ENCODE results near the gene HK1. TPM values are rescaled to one million over a fixed set of nuclear protein-coding genes. Genes with fewer than 3 reads are reported as not detected.
A peak's percentile ranks its signal among the peaks of the same experiment; 100 is the strongest.

Gene HK1
- total and polyA plus RNA-seq, 2 of the 4 experiments (the other 2 are of a cell fraction): 53.7 to 90.5 TPM

- no peak overlapping the region for H4K91ac ChIP-seq (ENCODE audit: insufficient read depth, low read depth, low read length)
- no peak overlapping the region for H3K4me3 ChIP-seq (ENCODE audit: insufficient read depth, low read depth, low read length)
- H4K5ac ChIP-seq (ENCODE audit: low read depth, low read length): no peak overlapping the region
- POLR2A ChIA-PET (ENCODE audit: unreplicated experiment): no interaction called here
- H3K56ac ChIP-seq (ENCODE audit: extremely low read depth, insufficient read depth, low read length): no peak overlapping the region
- no peak overlapping the region for H3K4me2 ChIP-seq (ENCODE audit: low read depth, low read length)
- H3K36me3 ChIP-seq (ENCODE audit: control insufficient read depth, insufficient read depth, low read length): peaks cover 2% of the 10 kb centered on the region; the same call in 1 of the 2 replicates
- H3K9ac ChIP-seq (ENCODE audit: low read depth, low read length): no peak overlapping the region
- no peak overlapping the region for H4K8ac ChIP-seq (ENCODE audit: low read depth in 2 of 2, low read length in 2 of 2)
- 0 out of 2 replicates have a peak overlapping the region, but pooled peaks have one; percentile 16 for H3K23ac ChIP-seq (ENCODE audit: low read depth, low read length)
- no peak for TF ChIP-seq MAFK (IDR thresholded peaks at IDR 0.05; ENCODE audit: low read depth, low read length)
- TF ChIP-seq MAZ (IDR thresholded peaks at IDR 0.05; ENCODE audit: borderline replicate concordance, low read depth, low read length): no peak
- no peak for TF ChIP-seq SMC3 (IDR thresholded peaks at IDR 0.05; ENCODE audit: low read depth, low read length)
- TF ChIP-seq NFE2L2 (IDR thresholded peaks at IDR 0.05; ENCODE audit: low read depth, low read length): no peak
- no peak for TF ChIP-seq RCOR1 (IDR thresholded peaks at IDR 0.05; ENCODE audit: insufficient replicate concordance, low read length)
- TF ChIP-seq POLR2A (IDR thresholded peaks at IDR 0.05; ENCODE audit: low read depth, low read length): no peak
- no peak for TF ChIP-seq FOS (IDR thresholded peaks at IDR 0.05; ENCODE audit: low read depth, low read length)
- TF ChIP-seq USF2 (IDR thresholded peaks at IDR 0.05; ENCODE audit: low read depth, low read length): no peak
- no peak for TF ChIP-seq RAD21 (IDR thresholded peaks at IDR 0.05; ENCODE audit: low read length)
- TF ChIP-seq CTCF (conservative IDR thresholded peaks at IDR 0.05; ENCODE audit: low read depth, low read length): no peak
- no peak for TF ChIP-seq ELK1 (IDR thresholded peaks at IDR 0.05; ENCODE audit: borderline replicate concordance, low read depth, low read length)
- no peak overlapping the region for H3K18ac ChIP-seq (ENCODE audit: low read depth, low read length)
- intact Hi-C loops (cut with micrococcal nuclease) (no loop called here), dilution Hi-C loops (cut with HindIII; ENCODE audit: low sequenced_read_pairs, unreplicated experiment) (no loop called here), in situ Hi-C loops (cut with MboI; ENCODE audit: low sequenced_read_pairs) (no loop called here)
- no peaks in the 10 kb centered on the region for H3K27me3 ChIP-seq (ENCODE audit: control insufficient read depth, insufficient read depth, low read length)
- H2AK5ac ChIP-seq (ENCODE audit: low read depth, low read length): no peak overlapping the region
- CTCF ChIA-PET: no interaction called here
- no peak overlapping the region for H2BK120ac ChIP-seq (ENCODE audit: low read depth, low read length)
- H3K27ac ChIP-seq (ENCODE audit: insufficient read depth, low read length): no peak overlapping the region
- WGBS, 2 experiments (ENCODE audit: extremely low coverage in 2 of 2, insufficient read length in 1 of 2): no CpG with 5 or more reads among the region's 3 CpGs
- H2AK9ac ChIP-seq (replicated peaks; ENCODE audit: low read depth, low read length, poor library complexity): no peak overlapping the region
- peaks cover 30% of the 10 kb centered on the region for H3K9me1 ChIP-seq (ENCODE audit: insufficient read depth, low read length)
- BruUV-seq (replicated peaks): no TSS peak
- DNase-seq: no peak
- no peak overlapping the region for H2BK20ac ChIP-seq (ENCODE audit: low read depth, low read length)
- H4K20me1 ChIP-seq (ENCODE audit: insufficient read depth, low read length): peaks cover 59% of the 10 kb centered on the region
- peaks cover 22 to 79% of the 10 kb centered on the region in 2 experiments for H3K79me1 ChIP-seq (ENCODE audit: low read depth in 1 of 2, low read length in 2 of 2)
- H3K4ac ChIP-seq (ENCODE audit: low read depth, low read length): no peak overlapping the region
- H3K4me1 ChIP-seq (ENCODE audit: control insufficient read depth, insufficient read depth, low read length): peaks cover 14% of the 10 kb centered on the region
- 0 out of 2 replicates have a peak overlapping the region, but pooled peaks have one; percentile 15 for H3K14ac ChIP-seq (replicated peaks; ENCODE audit: low read depth, low read length)
- no peak overlapping the region for H2BK15ac ChIP-seq (ENCODE audit: low read depth, low read length)
- no peak for ATAC-seq (ENCODE audit: low read depth)
- no peak overlapping the region for H2AFZ ChIP-seq (replicated peaks; ENCODE audit: low read length, poor library complexity)
- H2BK5ac ChIP-seq (ENCODE audit: low read depth, low read length, poor library complexity, severe bottlenecking): no peak overlapping the region
- H3K9me3 ChIP-seq (ENCODE audit: control insufficient read depth, insufficient read depth, low read length): no peaks in the 10 kb centered on the region
Observed at GRCh38 chr10:69326692-69327091, 48.4 kb downstream of the HK1 start.
